Mucosa of descending colon (tissue), 3 donors: Measurements from ENCODE around the gene GSK3B. TPM values are rescaled to one million over a fixed set of nuclear protein-coding genes. Genes with fewer than 3 reads are reported as not detected.

ENCODE experiments used
- ATAC-seq: fragments of 200-7000 bp; cut with Tn5 transposase; one replicate; pipeline ENCODE4 v1.9.1; 2020; ENCODE audit warnings: mild to moderate bottlenecking, moderate library complexity
- DNase-seq, 3 donors: peaks; one replicate each; pipeline ENCODE4 v3.0.0-alpha.2; 2020
- H3K36me3 ChIP-seq: fragments of 200-600 bp; one replicate; pipeline ENCODE4 v1.8.0; 2021; ENCODE audit warnings: low read depth, mild to moderate bottlenecking
- H3K4me1 ChIP-seq: fragments of 200-600 bp; one replicate; pipeline ENCODE4 v1.8.0; 2021; ENCODE audit warnings: low read depth, mild to moderate bottlenecking
- H3K4me3 ChIP-seq: fragments of 200-600 bp; one replicate; pipeline ENCODE4 v1.8.0; 2021; ENCODE audit warnings: mild to moderate bottlenecking
- H3K9me3 ChIP-seq: fragments of 200-600 bp; one replicate; pipeline ENCODE4 v1.8.0; 2021; ENCODE audit warnings: mild to moderate bottlenecking
- CTCF ChIP-seq: fragments of 200-600 bp; IDR thresholded peaks from one replicate; pipeline ENCODE4 v1.8.0; 2022; ENCODE audit warnings: antibody characterized with exemption, mild to moderate bottlenecking
- intact Hi-C, 2 donors: fragments of 100-400 bp; cut with DNase I in 1 of 2; cut with micrococcal nuclease in 1 of 2; formaldehyde crosslinking; loops; one replicate each; pipeline versions ENCODE4 v1.11.0 to v1.11.1; 2022; cut with DNase I, micrococcal nuclease
- long read RNA-seq, 2 donors: library from polyadenylated mRNA; unstranded; transcript quantifications; one replicate each; pipeline ENCODE4 v2.0.0, GENCODE V29; 2019 to 2021
- total RNA-seq, 3 donors: library from RNA; stranded (reverse); fragmentation: NEBNext Ultra II Directional in 2 of 3; extraction: Animal tissue kit (Norgen Biotek cat#: 25700) in 2 of 3; gene quantifications; one replicate each; pipeline versions ENCODE4 v1.2.1 to v1.2.4, GENCODE V29; 2021 to 2023
- donor health status: DM: no; HTN: no; CAD: no; lungs with moderate emphysema.
- donor health status: DM: no; HTN: no; CAD: no.
- donor health status: DM: no; HTN: yes; CAD: no.

Gene GSK3B
- 10 to 100 TPM; 40.1 to 41.9 (median 41.0) TPM for total RNA-seq
- long read RNA-seq, donor 1, full-length matches to known transcripts = 4 of 8 reads
- long read RNA-seq, donor 1, partial matches to known transcripts = 1 of 8 reads
- long read RNA-seq, donor 1, other reads (novel, unspliced or antisense) = 3 of 8 reads
- long read RNA-seq, donor 2, full-length matches to known transcripts = 1 of 6 reads
- long read RNA-seq, donor 2, partial matches to known transcripts = 0 of 6 reads
- long read RNA-seq, donor 2, other reads (novel, unspliced or antisense) = 5 of 6 reads

DNA sequence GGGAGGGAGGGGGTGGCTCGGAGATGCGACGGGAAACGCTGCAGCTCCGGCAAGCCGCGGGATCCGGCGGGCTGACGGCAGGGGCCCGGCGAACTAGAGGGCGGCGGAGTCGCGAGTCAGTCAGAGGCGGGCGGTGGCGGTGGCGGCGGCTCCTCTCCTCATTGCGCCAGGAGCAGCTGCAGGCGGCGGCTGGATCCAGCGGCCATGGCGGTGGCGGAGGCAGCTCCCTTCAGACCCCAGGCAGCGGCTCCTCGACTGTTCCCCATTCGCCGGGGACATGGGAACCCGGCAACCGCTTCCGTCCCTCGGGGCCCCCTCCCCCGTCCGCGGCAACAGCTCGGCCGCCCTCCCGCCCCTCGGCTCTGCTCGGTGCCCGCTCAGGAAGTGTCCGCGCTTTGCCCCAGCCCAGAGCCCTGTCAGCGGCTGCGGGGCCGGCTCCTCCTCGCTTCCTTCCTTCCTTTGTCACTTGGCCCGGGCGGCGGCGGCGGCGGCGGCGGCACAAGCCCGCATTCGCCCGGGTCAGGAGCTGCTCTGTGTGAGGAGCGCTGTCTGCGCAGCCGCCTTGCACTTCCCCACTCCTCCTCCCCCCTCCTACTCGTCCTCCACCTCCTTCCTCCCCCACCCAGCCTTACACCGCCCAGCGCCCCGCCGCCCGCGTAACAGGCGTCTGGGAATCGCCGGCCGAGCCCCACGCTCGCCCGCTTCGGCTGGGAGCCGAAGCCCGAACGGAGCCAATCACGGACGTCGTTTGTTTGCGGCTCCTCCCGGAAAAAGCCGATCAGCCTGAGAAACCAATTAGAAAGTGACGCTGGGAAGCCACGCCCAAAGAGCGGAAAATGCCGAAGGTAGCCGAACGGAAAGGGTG, at the start of gene GSK3B:
TSS of gene GSK3B (minus strand) at position 537 of the 865 bp plus-strand sequence. CDS start 1,013 bp downstream, outside the sequence.
- H3K4me3 ChIP-seq = peak within 1 kb of the TSS; percentile 88
- H3K36me3 ChIP-seq = peaks cover 9% of the 10 kb centered on the region
- no peak for TF ChIP-seq CTCF
- intact Hi-C loops = no loop called here
- H3K4me1 ChIP-seq = peaks cover 31% of the 10 kb centered on the region
- no peaks in the 10 kb centered on the region for H3K9me3 ChIP-seq
- ATAC-seq (peak; percentile 79), DNase-seq (peak; percentile 85 to 99 (median 99))

DNA sequence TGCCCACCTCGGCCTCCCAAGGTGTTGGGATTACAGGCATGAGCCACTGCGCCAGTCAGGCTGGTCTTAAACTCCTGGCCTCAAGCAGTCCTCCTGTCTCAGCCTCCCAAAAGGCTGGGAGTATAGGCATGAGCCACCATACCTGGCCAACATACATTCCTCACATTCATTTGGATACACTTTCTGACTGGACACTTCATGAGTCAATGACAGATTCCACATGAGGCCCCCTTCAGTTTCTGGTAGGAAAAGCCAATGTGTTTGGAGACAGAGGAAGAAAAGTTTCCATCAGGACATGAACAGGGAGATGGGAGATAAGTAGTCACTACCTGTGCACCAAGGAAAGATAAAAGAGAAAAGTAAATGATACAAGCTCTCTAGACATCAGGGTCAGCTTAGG, 49.4 kb upstream of the GSK3B start:
- no peaks in the 10 kb centered on the region for H3K4me1 ChIP-seq
- DNase-seq (no peak), ATAC-seq (no peak)
- intact Hi-C loops = no loop called here
- no peaks in the 10 kb centered on the region for H3K9me3 ChIP-seq
- H3K4me3 ChIP-seq = no peak overlapping the region
- TF ChIP-seq CTCF = no peak
- no peaks in the 10 kb centered on the region for H3K36me3 ChIP-seq

- H3K4me3 ChIP-seq = no peak overlapping the region
- ATAC-seq (no peak), DNase-seq (no peak)
- no peaks in the 10 kb centered on the region for H3K4me1 ChIP-seq
- no peaks in the 10 kb centered on the region for H3K36me3 ChIP-seq
- TF ChIP-seq CTCF = no peak
- H3K9me3 ChIP-seq = no peaks in the 10 kb centered on the region
- intact Hi-C loops = no loop called here
Measured at GRCh38 chr3:120142236-120142635, 48.0 kb upstream of the GSK3B start.

DNA sequence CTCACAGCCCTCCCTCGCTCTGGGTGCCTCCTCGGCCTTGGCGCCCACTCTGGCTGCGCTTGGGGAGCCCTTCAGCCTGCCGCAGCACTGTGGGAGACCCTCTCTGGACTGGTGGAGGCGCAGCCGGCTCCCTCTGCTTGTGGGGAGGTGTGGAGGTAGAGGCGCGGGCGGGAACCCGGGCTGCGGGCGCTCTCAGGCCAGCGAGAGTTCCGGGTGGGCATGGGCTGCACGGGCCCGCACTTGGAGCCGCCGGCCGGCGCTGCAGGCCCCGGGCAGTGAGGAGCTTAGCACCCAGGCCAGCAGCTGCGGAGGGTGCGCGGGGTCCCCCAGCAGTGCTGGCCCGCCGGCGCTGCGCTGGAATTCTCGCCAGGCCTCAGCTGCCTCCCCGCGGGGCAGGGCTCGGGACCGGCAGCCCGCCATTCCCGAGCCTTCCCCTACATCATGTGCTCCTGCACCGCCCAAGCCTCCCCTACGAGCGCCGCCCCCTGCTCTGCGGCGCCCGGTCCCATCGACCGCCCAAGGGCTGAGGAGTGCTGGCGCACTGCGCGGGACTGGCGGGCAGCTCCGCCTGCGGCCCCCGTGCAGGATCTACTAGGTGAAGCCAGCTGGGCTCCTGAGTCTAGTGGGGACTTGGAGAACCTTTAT, 46.0 kb upstream of the GSK3B start:
- DNase-seq (no peak), ATAC-seq (no peak)
- intact Hi-C loops = no loop called here
- Histone ChIP-seq H3K4me1 (no peaks in the 10 kb centered on the region), H3K9me3 (no peaks in the 10 kb centered on the region), H3K36me3 (no peaks in the 10 kb centered on the region), H3K4me3 (no peak overlapping the region)
- no peak for TF ChIP-seq CTCF

- no peaks in the 10 kb centered on the region for H3K9me3 ChIP-seq
- ATAC-seq = no peak
- no peak for TF ChIP-seq CTCF
- H3K4me3 ChIP-seq = no peak overlapping the region
- intact Hi-C loops = no loop called here
- no peaks in the 10 kb centered on the region for H3K36me3 ChIP-seq
- H3K4me1 ChIP-seq = no peaks in the 10 kb centered on the region
- DNase-seq = no peak
Measured at GRCh38 chr3:120139140-120139539, 44.9 kb upstream of the GSK3B start.
